K562 (cell line): Measurements from ENCODE around the gene CHRNE. TPM values are rescaled to one million over a fixed set of nuclear protein-coding genes. Genes with fewer than 3 reads are reported as not detected.
A peak's percentile ranks its signal among the peaks of the same experiment; 100 is the strongest.

Experiments used
- CBFA2T2 ChIP-seq: fragments of 450-650 bp; conservative IDR thresholded peaks from 2 replicates; pipeline ENCODE4 v1.6.1; 2017; ENCODE audit warnings: mild to moderate bottlenecking
- CBX1 ChIP-seq: sonication (generic); IDR thresholded peaks from 2 replicates; pipeline ENCODE4 v1.6.1; 2016; ENCODE audit warnings: antibody characterized with exemption, low read depth, mild to moderate bottlenecking
- CBX8 ChIP-seq: fragments of 200-600 bp; sonication (generic); IDR thresholded peaks from 2 replicates; pipeline ENCODE4 v1.6.1; 2012; ENCODE audit warnings: borderline replicate concordance, mixed run types, low read depth, mild to moderate bottlenecking, moderate library complexity, mixed read lengths, low read length, control low read depth, inconsistent platforms; ENCODE audit not compliant: poor library complexity, severe bottlenecking; ENCODE audit errors: extremely low read depth
- FOXJ2 ChIP-seq: fragments of 200-800 bp; sonication (Bioruptor generic); IDR thresholded peaks from 2 replicates; pipeline ENCODE4 v1.6.1; 2016; ENCODE audit warnings: missing genetic modification characterization, missing compliant biosample characterization
- FUS ChIP-seq: fragments of 200-400 bp; formaldehyde crosslinking; optimal IDR thresholded peaks from 2 replicates; pipeline ENCODE3; 2017; ENCODE audit warnings: low read depth, low read length
- GTF2A2 ChIP-seq: IDR thresholded peaks from 2 replicates; pipeline ENCODE4 v1.6.1; 2016; ENCODE audit warnings: mild to moderate bottlenecking, missing genetic modification characterization, missing compliant biosample characterization
- HIVEP1 ChIP-seq: fragments of 250-450 bp; sonication (Bioruptor Pico); IDR thresholded peaks from 2 replicates; pipeline ENCODE4 v1.4.0; 2020; ENCODE audit warnings: mild to moderate bottlenecking
- KDM5B ChIP-seq: fragments of 200-600 bp; sonication (generic); IDR thresholded peaks from 2 replicates; pipeline ENCODE4 v1.6.1; 2012; ENCODE audit warnings: low read depth, mild to moderate bottlenecking, moderate library complexity, low read length, control low read depth, inconsistent platforms; ENCODE audit not compliant: insufficient replicate concordance
- MBD2 ChIP-seq: sonication (generic); IDR thresholded peaks from 2 replicates; pipeline ENCODE4 v1.6.1; 2016; ENCODE audit warnings: low read depth, borderline replicate concordance
- MCM5 ChIP-seq: fragments of 450-650 bp; IDR thresholded peaks from 2 replicates; pipeline ENCODE4 v1.6.1; 2016; ENCODE audit warnings: low read depth
- NBN ChIP-seq: fragments of 450-650 bp; IDR thresholded peaks from 2 replicates; pipeline ENCODE4 v1.6.1; 2016; ENCODE audit warnings: low read depth, mild to moderate bottlenecking
- SIRT6 ChIP-seq: IDR thresholded peaks from one replicate; pipeline ENCODE4 v1.6.1; 2012; ENCODE audit warnings: low read depth, mild to moderate bottlenecking, control low read depth, inconsistent platforms, low read length, moderate library complexity
- STAG1 ChIP-seq: sonication (generic); formaldehyde crosslinking; IDR thresholded peaks from 2 replicates; pipeline ENCODE4 v1.5.0; 2020; ENCODE audit warnings: missing genetic modification reagents, borderline replicate concordance
- polyA plus RNA-seq, 8 experiments: library from polyadenylated mRNA; depleted of rRNA in 4 of 8; stranded (reverse) in 5 of 8; unstranded in 3 of 8; fragments of >200 nt; fragmentation: Nextera tagmentation in 2 of 8; fragmentation: Illumina TruSeq in 1 of 8; extraction: Ambion mirVana in 2 of 8; extraction: Trizol in 1 of 8; gene quantifications; 2 replicates each; pipeline versions ENCODE4 v1.2.1 to v1.2.3, GENCODE V29; 2011 to 2014; ENCODE audit warnings: inconsistent platforms in 1 of 8, missing spikeins in 1 of 8
- total RNA-seq, 7 experiments: library from RNA; depleted of rRNA in 6 of 7; stranded (reverse); fragments of >200 nt in 6 of 7; fragmentation: Illumina TruSeq in 2 of 7; extraction: Trizol in 2 of 7; gene quantifications; 2 replicates each; pipeline versions ENCODE4 v1.2.1 to v1.2.3, GENCODE V29; 2011 to 2021; ENCODE audit warnings: low replicate concordance in 1 of 7
- TF ChIP-seq, protein P1 (sequence below), 3 experiments: fragments of 200-800 bp in 1 of 3; fragments of 250-450 bp in 1 of 3; fragments of 450-650 bp in 1 of 3; sonication (Bioruptor Pico) in 1 of 3; sonication (Bioruptor generic) in 1 of 3; formaldehyde crosslinking in 1 of 3; IDR thresholded peaks; 2 replicates each; pipeline versions ENCODE4 v1.6.1 to v1.8.0; 2016 to 2022; ENCODE audit warnings: mild to moderate bottlenecking in 2 of 3, missing genetic modification characterization in 2 of 3, missing compliant biosample characterization in 1 of 3, moderate library complexity in 1 of 3
- TF ChIP-seq, protein P2 (sequence below): sonication (generic); formaldehyde crosslinking; IDR thresholded peaks from 2 replicates; pipeline ENCODE4 v1.8.0; 2023; ENCODE audit warnings: mild to moderate bottlenecking, missing genetic modification reagents
- TF ChIP-seq, protein P3 (sequence below): IDR thresholded peaks from 2 replicates; pipeline ENCODE4 v1.6.1; 2014; ENCODE audit warnings: antibody characterized with exemption
- TF ChIP-seq, protein P4 (sequence below): fragments of 200-800 bp; sonication (Bioruptor generic); IDR thresholded peaks from 2 replicates; pipeline ENCODE4 v1.6.1; 2017; ENCODE audit warnings: missing genetic modification characterization, missing compliant biosample characterization

Gene CHRNE
- total and polyA plus RNA-seq, 9 of the 15 experiments (the other 6 are each of a cell fraction or from before 2014, with no cell fraction given): not detected

DNA sequence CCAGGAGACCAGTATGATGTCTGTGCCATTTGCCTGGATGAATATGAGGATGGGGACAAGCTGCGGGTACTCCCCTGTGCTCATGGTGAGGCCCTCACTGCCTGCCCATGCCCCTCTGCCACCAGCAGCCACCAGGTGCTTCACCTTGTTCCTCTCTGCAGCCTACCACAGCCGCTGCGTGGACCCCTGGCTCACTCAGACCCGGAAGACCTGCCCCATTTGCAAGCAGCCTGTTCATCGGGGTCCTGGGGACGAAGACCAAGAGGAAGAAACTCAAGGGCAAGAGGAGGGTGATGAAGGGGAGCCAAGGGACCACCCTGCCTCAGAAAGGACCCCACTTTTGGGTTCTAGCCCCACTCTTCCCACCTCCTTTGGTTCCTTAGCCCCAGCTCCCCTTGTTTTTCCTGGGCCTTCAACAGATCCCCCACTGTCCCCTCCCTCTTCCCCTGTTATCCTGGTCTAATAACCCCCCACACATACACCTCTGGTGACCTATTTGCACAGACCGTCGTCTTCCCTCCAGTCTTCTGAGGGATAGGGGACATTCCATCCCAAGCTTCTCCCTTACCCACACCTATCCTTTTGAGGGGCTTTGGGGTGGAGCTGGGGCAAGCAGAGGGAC is 41.8 kb upstream of the CHRNE start (continued):
- no peak for TF ChIP-seq FUS
- no peak for TF ChIP-seq FOXJ2
- TF ChIP-seq, protein P1, sequence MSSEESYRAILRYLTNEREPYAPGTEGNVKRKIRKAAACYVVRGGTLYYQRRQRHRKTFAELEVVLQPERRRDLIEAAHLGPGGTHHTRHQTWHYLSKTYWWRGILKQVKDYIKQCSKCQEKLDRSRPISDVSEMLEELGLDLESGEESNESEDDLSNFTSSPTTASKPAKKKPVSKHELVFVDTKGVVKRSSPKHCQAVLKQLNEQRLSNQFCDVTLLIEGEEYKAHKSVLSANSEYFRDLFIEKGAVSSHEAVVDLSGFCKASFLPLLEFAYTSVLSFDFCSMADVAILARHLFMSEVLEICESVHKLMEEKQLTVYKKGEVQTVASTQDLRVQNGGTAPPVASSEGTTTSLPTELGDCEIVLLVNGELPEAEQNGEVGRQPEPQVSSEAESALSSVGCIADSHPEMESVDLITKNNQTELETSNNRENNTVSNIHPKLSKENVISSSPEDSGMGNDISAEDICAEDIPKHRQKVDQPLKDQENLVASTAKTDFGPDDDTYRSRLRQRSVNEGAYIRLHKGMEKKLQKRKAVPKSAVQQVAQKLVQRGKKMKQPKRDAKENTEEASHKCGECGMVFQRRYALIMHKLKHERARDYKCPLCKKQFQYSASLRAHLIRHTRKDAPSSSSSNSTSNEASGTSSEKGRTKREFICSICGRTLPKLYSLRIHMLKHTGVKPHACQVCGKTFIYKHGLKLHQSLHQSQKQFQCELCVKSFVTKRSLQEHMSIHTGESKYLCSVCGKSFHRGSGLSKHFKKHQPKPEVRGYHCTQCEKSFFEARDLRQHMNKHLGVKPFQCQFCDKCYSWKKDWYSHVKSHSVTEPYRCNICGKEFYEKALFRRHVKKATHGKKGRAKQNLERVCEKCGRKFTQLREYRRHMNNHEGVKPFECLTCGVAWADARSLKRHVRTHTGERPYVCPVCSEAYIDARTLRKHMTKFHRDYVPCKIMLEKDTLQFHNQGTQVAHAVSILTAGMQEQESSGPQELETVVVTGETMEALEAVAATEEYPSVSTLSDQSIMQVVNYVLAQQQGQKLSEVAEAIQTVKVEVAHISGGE (CRISPR knock-in tag; IDR thresholded peaks at IDR 0.05): no peak
- TF ChIP-seq, protein P2, sequence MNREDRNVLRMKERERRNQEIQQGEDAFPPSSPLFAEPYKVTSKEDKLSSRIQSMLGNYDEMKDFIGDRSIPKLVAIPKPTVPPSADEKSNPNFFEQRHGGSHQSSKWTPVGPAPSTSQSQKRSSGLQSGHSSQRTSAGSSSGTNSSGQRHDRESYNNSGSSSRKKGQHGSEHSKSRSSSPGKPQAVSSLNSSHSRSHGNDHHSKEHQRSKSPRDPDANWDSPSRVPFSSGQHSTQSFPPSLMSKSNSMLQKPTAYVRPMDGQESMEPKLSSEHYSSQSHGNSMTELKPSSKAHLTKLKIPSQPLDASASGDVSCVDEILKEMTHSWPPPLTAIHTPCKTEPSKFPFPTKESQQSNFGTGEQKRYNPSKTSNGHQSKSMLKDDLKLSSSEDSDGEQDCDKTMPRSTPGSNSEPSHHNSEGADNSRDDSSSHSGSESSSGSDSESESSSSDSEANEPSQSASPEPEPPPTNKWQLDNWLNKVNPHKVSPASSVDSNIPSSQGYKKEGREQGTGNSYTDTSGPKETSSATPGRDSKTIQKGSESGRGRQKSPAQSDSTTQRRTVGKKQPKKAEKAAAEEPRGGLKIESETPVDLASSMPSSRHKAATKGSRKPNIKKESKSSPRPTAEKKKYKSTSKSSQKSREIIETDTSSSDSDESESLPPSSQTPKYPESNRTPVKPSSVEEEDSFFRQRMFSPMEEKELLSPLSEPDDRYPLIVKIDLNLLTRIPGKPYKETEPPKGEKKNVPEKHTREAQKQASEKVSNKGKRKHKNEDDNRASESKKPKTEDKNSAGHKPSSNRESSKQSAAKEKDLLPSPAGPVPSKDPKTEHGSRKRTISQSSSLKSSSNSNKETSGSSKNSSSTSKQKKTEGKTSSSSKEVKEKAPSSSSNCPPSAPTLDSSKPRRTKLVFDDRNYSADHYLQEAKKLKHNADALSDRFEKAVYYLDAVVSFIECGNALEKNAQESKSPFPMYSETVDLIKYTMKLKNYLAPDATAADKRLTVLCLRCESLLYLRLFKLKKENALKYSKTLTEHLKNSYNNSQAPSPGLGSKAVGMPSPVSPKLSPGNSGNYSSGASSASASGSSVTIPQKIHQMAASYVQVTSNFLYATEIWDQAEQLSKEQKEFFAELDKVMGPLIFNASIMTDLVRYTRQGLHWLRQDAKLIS (CRISPR knock-in tag): peak; percentile 61; the same call in 1 of the 2 replicates
- TF ChIP-seq SIRT6: no peak
- TF ChIP-seq CBFA2T2: no peak
- TF ChIP-seq HIVEP1: no peak
- TF ChIP-seq NBN: no peak
- TF ChIP-seq CBX1: peak; percentile 29
- no peak for TF ChIP-seq KDM5B
- TF ChIP-seq, protein P3, sequence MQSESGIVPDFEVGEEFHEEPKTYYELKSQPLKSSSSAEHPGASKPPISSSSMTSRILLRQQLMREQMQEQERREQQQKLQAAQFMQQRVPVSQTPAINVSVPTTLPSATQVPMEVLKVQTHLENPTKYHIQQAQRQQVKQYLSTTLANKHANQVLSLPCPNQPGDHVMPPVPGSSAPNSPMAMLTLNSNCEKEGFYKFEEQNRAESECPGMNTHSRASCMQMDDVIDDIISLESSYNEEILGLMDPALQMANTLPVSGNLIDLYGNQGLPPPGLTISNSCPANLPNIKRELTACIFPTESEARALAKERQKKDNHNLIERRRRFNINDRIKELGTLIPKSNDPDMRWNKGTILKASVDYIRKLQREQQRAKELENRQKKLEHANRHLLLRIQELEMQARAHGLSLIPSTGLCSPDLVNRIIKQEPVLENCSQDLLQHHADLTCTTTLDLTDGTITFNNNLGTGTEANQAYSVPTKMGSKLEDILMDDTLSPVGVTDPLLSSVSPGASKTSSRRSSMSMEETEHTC: no peak
- no peak for TF ChIP-seq CBX8
- TF ChIP-seq MCM5: no peak
- TF ChIP-seq GTF2A2 (tag): no peak
- TF ChIP-seq, protein P4, sequence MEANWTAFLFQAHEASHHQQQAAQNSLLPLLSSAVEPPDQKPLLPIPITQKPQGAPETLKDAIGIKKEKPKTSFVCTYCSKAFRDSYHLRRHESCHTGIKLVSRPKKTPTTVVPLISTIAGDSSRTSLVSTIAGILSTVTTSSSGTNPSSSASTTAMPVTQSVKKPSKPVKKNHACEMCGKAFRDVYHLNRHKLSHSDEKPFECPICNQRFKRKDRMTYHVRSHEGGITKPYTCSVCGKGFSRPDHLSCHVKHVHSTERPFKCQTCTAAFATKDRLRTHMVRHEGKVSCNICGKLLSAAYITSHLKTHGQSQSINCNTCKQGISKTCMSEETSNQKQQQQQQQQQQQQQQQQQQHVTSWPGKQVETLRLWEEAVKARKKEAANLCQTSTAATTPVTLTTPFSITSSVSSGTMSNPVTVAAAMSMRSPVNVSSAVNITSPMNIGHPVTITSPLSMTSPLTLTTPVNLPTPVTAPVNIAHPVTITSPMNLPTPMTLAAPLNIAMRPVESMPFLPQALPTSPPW (CRISPR knock-in tag): no peak
- TF ChIP-seq MBD2: 0 out of 2 replicates have a peak, but pooled peaks have one; percentile 12
- no peak for TF ChIP-seq STAG1 (CRISPR knock-in tag)
